ENCODE results near the gene EEF1AKMT3.

Gene EEF1AKMT3

GRCh38 chr12:57782608-57783465 is 10.4 kb downstream of the EEF1AKMT3 start, which contains the start of gene TSFM:
TSS of gene TSFM (plus strand) at chr12:57782787. CDS start at chr12:57782802, 15 bp downstream.
- no peak for TF ChIP-seq EZH2 (IDR thresholded peaks at IDR 0.05; ENCODE audit: borderline replicate concordance, low read length)
- TF ChIP-seq CTCF (IDR thresholded peaks at IDR 0.05; ENCODE audit: low read length): peak; percentile 89
- no peaks in the 10 kb centered on the region for H4K20me1 ChIP-seq (ENCODE audit: insufficient read depth, low read length)
- H3K4me1 ChIP-seq (ENCODE audit: insufficient read depth, low read length, severe bottlenecking): peaks cover 16% of the 10 kb centered on the region
- H3F3A ChIP-seq (ENCODE audit: insufficient read depth, low read length): no peaks in the 10 kb centered on the region
- peaks cover 27% of the 10 kb centered on the region for H3K36me3 ChIP-seq (ENCODE audit: insufficient read depth, low read length)
- no peaks in the 10 kb centered on the region for H3K9me3 ChIP-seq (ENCODE audit: low read length)
- H3K4me2 ChIP-seq (ENCODE audit: low read length): peak within 1 kb of the TSS; percentile 84
- H2AFZ ChIP-seq (ENCODE audit: low read length): no peak within 1 kb of the TSS
- no peaks in the 10 kb centered on the region for H3K27me3 ChIP-seq (ENCODE audit: insufficient read depth, low read length)
- no peak within 1 kb of the TSS for H3K27ac ChIP-seq (ENCODE audit: low read depth, low read length, poor library complexity, severe bottlenecking)
- H3K79me2 ChIP-seq (ENCODE audit: insufficient read depth, low read length): peaks cover 12% of the 10 kb centered on the region
- H3K4me3 ChIP-seq (ENCODE audit: low read depth, low read length, poor library complexity, severe bottlenecking): peak within 1 kb of the TSS; percentile 94
- H3K9ac ChIP-seq (ENCODE audit: low read length): peak within 1 kb of the TSS; percentile 91
- no peaks in the 10 kb centered on the region for H3K9me2 ChIP-seq (ENCODE audit: low read depth, low read length)

GRCh38 chr12:57783466-57783801 is 11.0 kb downstream of the EEF1AKMT3 start:
- Histone ChIP-seq H4K20me1 (ENCODE audit: insufficient read depth, low read length) (no peaks in the 10 kb centered on the region), H3F3A (ENCODE audit: insufficient read depth, low read length) (no peaks in the 10 kb centered on the region), H3K4me3 (ENCODE audit: low read depth, low read length, poor library complexity, severe bottlenecking) (peak overlapping the region; percentile 94), H3K4me1 (ENCODE audit: insufficient read depth, low read length, severe bottlenecking) (peaks cover 16% of the 10 kb centered on the region), H3K9ac (ENCODE audit: low read length) (peak overlapping the region; percentile 91), H3K9me2 (ENCODE audit: low read depth, low read length) (no peaks in the 10 kb centered on the region), H3K9me3 (ENCODE audit: low read length) (no peaks in the 10 kb centered on the region), H3K36me3 (ENCODE audit: insufficient read depth, low read length) (peaks cover 33% of the 10 kb centered on the region), H3K79me2 (ENCODE audit: insufficient read depth, low read length) (peaks cover 12% of the 10 kb centered on the region), H3K4me2 (ENCODE audit: low read length) (peak overlapping the region; percentile 84), H2AFZ (ENCODE audit: low read length) (no peak overlapping the region), H3K27ac (ENCODE audit: low read depth, low read length, poor library complexity, severe bottlenecking) (no peak overlapping the region), H3K27me3 (ENCODE audit: insufficient read depth, low read length) (no peaks in the 10 kb centered on the region)
- TF ChIP-seq EZH2 (IDR thresholded peaks at IDR 0.05; ENCODE audit: borderline replicate concordance, low read length) (no peak), CTCF (IDR thresholded peaks at IDR 0.05; ENCODE audit: low read length) (no peak)

GRCh38 chr12:57783861-57784260 is 11.4 kb downstream of the EEF1AKMT3 start:
- Histone ChIP-seq H3K4me1 (ENCODE audit: insufficient read depth, low read length, severe bottlenecking) (peaks cover 16% of the 10 kb centered on the region), H2AFZ (ENCODE audit: low read length) (no peak overlapping the region), H3K4me3 (ENCODE audit: low read depth, low read length, poor library complexity, severe bottlenecking) (no peak overlapping the region), H3K9me3 (ENCODE audit: low read length) (no peaks in the 10 kb centered on the region), H3K4me2 (ENCODE audit: low read length) (no peak overlapping the region), H3K36me3 (ENCODE audit: insufficient read depth, low read length) (peaks cover 36% of the 10 kb centered on the region), H4K20me1 (ENCODE audit: insufficient read depth, low read length) (no peaks in the 10 kb centered on the region), H3K79me2 (ENCODE audit: insufficient read depth, low read length) (peaks cover 12% of the 10 kb centered on the region), H3K9me2 (ENCODE audit: low read depth, low read length) (no peaks in the 10 kb centered on the region), H3K27ac (ENCODE audit: low read depth, low read length, poor library complexity, severe bottlenecking) (no peak overlapping the region), H3F3A (ENCODE audit: insufficient read depth, low read length) (no peaks in the 10 kb centered on the region), H3K27me3 (ENCODE audit: insufficient read depth, low read length) (no peaks in the 10 kb centered on the region), H3K9ac (ENCODE audit: low read length) (no peak overlapping the region)
- TF ChIP-seq EZH2 (IDR thresholded peaks at IDR 0.05; ENCODE audit: borderline replicate concordance, low read length) (no peak), CTCF (IDR thresholded peaks at IDR 0.05; ENCODE audit: low read length) (no peak)

All from OCI-LY1 (cell line).